ENCODE results near the gene DPYSL5.
"Not testable (repeated sequence)": the region's sequence is repeated elsewhere in the genome, so short reads cannot be mapped to it uniquely, and the experiment has no call there.

- TF ChIP-seq EZH2 (IDR thresholded peaks at IDR 0.05; ENCODE audit: borderline replicate concordance, insufficient read depth, low read depth, low read length, poor library complexity, severe bottlenecking); CTCF (IDR thresholded peaks at IDR 0.05): not testable (repeated sequence)
Measured at GRCh38 chr2:26814072-26814765, 33.7 kb upstream of the DPYSL5 start.

Measured in B cell (primary cell).